ENCODE results near the gene KIF7. TPM values are rescaled to one million over a fixed set of nuclear protein-coding genes. Genes with fewer than 3 reads are reported as not detected.

Gene KIF7
- total RNA-seq, 1 experiment from 2014 or later = 20.4 TPM

DNA sequence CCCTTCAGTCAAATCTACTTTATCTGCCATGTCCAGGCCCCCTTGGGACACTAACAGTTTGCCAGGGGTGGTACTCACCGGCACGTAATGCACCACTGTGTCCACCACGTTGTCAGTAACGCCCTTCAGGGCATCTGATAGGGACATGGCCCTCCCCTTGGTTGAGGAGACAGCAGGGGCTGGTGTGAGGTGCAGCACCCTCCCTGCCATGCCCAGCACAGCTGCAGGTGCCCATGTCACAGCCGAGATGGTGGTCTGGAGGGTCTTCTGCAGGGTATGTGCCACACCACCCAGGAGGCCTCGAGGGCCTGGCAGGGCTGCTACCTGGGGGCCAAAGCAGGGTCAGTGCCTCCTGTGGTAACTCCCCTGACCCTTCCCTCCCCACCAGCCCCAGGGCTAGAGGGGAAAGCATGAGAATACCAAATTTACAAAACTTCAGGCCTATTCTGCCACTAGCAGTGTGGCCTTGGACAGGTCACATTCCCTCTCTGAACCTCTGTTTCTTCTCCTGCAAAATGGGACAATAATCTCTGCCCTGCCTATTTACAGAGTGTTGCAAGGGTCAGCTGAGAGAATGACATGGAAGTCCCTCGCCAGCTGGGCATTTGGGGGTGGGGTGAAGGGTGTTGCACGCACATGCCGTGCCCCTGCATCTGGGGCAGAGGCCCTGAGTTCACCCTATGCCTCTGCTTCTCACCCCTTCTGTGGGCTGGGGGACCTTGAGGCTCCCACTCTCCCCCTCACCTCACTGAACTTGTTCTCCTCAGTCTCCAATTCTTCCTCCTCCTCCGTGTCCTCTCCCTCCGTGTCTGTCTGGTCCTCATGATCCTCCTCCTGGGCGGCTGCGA is 11.8 kb upstream of the KIF7 start (continued):
- TF ChIP-seq RORB (CRISPR knock-in tag; IDR thresholded peaks at IDR 0.05) (no peak), FOXP1 (CRISPR knock-in tag; IDR thresholded peaks at IDR 0.05; ENCODE audit: borderline replicate concordance) (no peak), JAZF1 (CRISPR knock-in tag; IDR thresholded peaks at IDR 0.05) (no peak), CBFB (CRISPR knock-in tag; IDR thresholded peaks at IDR 0.05; ENCODE audit: low read depth) (no peak), GRHL2 (CRISPR knock-in tag; IDR thresholded peaks at IDR 0.05; ENCODE audit: insufficient replicate concordance, severe bottlenecking) (no peak), NR2C2 (CRISPR knock-in tag; IDR thresholded peaks at IDR 0.05) (no peak), ZNF423 (CRISPR knock-in tag; IDR thresholded peaks at IDR 0.05) (no peak), ZNF263 (CRISPR knock-in tag; IDR thresholded peaks at IDR 0.05; ENCODE audit: low read depth) (no peak), TEAD1 (CRISPR knock-in tag; IDR thresholded peaks at IDR 0.05) (no peak)
- TF ChIP-seq, protein P1, sequence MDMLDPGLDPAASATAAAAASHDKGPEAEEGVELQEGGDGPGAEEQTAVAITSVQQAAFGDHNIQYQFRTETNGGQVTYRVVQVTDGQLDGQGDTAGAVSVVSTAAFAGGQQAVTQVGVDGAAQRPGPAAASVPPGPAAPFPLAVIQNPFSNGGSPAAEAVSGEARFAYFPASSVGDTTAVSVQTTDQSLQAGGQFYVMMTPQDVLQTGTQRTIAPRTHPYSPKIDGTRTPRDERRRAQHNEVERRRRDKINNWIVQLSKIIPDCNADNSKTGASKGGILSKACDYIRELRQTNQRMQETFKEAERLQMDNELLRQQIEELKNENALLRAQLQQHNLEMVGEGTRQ (CRISPR knock-in tag; IDR thresholded peaks at IDR 0.05) = no peak
- TF ChIP-seq, protein P2, sequence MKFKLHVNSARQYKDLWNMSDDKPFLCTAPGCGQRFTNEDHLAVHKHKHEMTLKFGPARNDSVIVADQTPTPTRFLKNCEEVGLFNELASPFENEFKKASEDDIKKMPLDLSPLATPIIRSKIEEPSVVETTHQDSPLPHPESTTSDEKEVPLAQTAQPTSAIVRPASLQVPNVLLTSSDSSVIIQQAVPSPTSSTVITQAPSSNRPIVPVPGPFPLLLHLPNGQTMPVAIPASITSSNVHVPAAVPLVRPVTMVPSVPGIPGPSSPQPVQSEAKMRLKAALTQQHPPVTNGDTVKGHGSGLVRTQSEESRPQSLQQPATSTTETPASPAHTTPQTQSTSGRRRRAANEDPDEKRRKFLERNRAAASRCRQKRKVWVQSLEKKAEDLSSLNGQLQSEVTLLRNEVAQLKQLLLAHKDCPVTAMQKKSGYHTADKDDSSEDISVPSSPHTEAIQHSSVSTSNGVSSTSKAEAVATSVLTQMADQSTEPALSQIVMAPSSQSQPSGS (CRISPR knock-in tag; IDR thresholded peaks at IDR 0.05; ENCODE audit: borderline replicate concordance, low read depth) = no peak
- TF ChIP-seq, protein P3, sequence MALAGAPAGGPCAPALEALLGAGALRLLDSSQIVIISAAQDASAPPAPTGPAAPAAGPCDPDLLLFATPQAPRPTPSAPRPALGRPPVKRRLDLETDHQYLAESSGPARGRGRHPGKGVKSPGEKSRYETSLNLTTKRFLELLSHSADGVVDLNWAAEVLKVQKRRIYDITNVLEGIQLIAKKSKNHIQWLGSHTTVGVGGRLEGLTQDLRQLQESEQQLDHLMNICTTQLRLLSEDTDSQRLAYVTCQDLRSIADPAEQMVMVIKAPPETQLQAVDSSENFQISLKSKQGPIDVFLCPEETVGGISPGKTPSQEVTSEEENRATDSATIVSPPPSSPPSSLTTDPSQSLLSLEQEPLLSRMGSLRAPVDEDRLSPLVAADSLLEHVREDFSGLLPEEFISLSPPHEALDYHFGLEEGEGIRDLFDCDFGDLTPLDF (CRISPR knock-in tag; IDR thresholded peaks at IDR 0.05) = no peak

DNA sequence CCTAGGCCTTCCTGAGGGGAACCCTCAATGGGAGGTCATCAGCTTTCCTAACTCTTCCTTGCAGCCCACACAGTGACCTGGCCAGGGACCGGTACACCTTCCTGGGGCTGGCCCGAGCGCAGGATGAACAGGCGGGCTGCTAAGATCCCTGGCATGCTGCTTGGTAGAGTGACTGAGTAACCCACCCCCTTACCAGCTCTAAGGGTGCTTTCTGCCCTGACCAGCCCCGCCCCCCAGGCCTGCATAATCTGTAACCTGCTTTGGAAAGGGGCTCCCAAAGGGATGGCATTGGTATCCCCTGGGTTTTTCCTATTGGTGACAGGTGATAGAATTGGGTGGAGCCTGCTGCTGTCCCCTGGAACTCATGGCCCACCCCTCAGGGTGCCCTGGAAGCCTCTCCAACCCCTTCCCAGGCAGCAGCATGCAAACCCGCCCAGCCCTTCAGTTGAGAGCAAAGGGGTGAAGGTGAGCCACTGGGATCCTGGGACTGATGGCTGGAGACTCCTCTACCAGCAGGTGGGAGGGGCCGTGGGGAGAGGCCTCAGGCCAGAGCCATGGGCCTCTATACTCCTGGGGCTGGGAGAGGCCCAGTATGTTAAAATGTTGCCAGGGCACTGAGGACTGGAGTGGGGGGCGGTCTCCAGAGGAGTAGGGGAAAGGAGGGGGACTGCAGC is 11.1 kb upstream of the KIF7 start:
- CTCF ChIA-PET = interaction anchor here (1.0 to 2.0 kb wide), 4 partner anchors 19 to 208 kb away, joined by 3 to 17 read pairs (median 4); no protein-coding TSS in a partner anchor
- Mint-ChIP-seq H3K36me3 (no peaks in the 10 kb centered on the region), H3K27ac (no peak overlapping the region), H3K27me3 (ENCODE audit: low read depth) (peaks cover 17% of the 10 kb centered on the region), H3K4me3 (peak overlapping the region; percentile 52), H3K4me1 (peaks cover 14% of the 10 kb centered on the region), H3K9me3 (no peaks in the 10 kb centered on the region)
- POLR2A ChIA-PET = no interaction called here
- ATAC-seq (peak; percentile 15), DNase-seq (ENCODE audit: low spot score) (no peak)
- TF ChIP-seq JUN (CRISPR knock-in tag; IDR thresholded peaks at IDR 0.05) = no peak

DNA sequence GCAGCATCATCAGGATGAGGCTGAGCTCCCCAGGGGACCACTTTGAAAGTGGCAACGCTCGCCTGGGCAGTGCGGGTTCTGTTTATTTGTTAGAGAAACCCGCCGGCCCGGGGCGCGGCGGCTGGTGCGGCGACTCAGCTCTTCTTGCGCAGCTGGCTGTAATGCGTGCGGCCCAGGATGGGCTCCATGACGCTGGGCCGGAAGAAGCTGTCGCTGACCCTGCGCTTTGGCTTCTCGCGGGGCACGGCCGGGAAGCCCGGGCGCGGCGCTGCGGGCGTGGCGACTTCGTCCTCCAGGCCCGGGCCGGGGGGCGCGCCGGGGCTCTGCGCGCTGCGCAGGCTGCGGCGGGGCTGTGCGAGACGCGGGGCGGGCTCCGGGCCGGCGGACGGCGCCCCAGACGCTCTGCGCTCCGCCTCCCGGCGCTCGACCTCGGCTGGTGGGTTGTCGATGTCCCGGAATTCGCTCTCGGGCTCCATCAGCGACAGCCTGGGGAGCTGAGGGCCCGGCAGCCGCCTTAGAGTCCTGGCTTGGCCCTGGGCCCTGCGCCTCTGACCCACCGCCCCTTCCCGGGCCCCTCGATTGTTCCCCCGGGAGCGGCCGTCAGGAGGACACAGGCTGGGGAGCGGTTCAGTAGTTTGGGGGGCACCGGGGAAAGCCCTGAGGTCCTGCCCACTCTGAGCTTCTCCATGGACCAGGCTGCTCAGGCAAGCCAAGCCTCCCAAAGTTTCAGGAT is 10.3 kb upstream of the KIF7 start:
- Mint-ChIP-seq H3K9me3 (no peaks in the 10 kb centered on the region), H3K27me3 (ENCODE audit: low read depth) (peaks cover 20% of the 10 kb centered on the region), H3K4me1 (peaks cover 14% of the 10 kb centered on the region), H3K27ac (no peak overlapping the region), H3K4me3 (peak overlapping the region; percentile 63), H3K36me3 (no peaks in the 10 kb centered on the region)
- TF ChIP-seq ESRRA (CRISPR knock-in tag; IDR thresholded peaks at IDR 0.05; ENCODE audit: borderline replicate concordance) (no peak), FOXJ3 (CRISPR knock-in tag; IDR thresholded peaks at IDR 0.05; ENCODE audit: borderline replicate concordance) (no peak), RORB (CRISPR knock-in tag; IDR thresholded peaks at IDR 0.05) (no peak), JAZF1 (CRISPR knock-in tag; IDR thresholded peaks at IDR 0.05) (no peak), ZNF219 (CRISPR knock-in tag; IDR thresholded peaks at IDR 0.05; ENCODE audit: borderline replicate concordance) (no peak), GRHL2 (CRISPR knock-in tag; IDR thresholded peaks at IDR 0.05; ENCODE audit: insufficient replicate concordance, severe bottlenecking) (no peak), ELF4 (CRISPR knock-in tag; IDR thresholded peaks at IDR 0.05; ENCODE audit: low read depth) (no peak)
- TF ChIP-seq, protein P4, sequence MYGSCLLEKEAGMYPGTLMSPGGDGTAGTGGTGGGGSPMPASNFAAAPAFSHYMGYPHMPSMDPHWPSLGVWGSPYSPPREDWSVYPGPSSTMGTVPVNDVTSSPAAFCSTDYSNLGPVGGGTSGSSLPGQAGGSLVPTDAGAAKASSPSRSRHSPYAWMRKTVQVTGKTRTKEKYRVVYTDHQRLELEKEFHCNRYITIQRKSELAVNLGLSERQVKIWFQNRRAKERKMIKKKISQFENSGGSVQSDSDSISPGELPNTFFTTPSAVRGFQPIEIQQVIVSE (CRISPR knock-in tag; IDR thresholded peaks at IDR 0.05; ENCODE audit: borderline replicate concordance) = no peak
- TF ChIP-seq, protein P5, sequence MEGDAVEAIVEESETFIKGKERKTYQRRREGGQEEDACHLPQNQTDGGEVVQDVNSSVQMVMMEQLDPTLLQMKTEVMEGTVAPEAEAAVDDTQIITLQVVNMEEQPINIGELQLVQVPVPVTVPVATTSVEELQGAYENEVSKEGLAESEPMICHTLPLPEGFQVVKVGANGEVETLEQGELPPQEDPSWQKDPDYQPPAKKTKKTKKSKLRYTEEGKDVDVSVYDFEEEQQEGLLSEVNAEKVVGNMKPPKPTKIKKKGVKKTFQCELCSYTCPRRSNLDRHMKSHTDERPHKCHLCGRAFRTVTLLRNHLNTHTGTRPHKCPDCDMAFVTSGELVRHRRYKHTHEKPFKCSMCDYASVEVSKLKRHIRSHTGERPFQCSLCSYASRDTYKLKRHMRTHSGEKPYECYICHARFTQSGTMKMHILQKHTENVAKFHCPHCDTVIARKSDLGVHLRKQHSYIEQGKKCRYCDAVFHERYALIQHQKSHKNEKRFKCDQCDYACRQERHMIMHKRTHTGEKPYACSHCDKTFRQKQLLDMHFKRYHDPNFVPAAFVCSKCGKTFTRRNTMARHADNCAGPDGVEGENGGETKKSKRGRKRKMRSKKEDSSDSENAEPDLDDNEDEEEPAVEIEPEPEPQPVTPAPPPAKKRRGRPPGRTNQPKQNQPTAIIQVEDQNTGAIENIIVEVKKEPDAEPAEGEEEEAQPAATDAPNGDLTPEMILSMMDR (IDR thresholded peaks at IDR 0.05) = no peak
- peak; percentile 56 for DNase-seq (ENCODE audit: low spot score)
- ChIA-PET POLR2A (no interaction called here), CTCF (interaction anchor here (1.0 to 5.0 kb wide), 5 partner anchors 7 to 209 kb away, joined by 3 to 33 read pairs (median 5); no protein-coding TSS in a partner anchor)
- ATAC-seq = peak; percentile 76

Data from WTC11 (cell line).